ENCODE results near the gene UBR2.
"Not testable (repeated sequence)": the region's sequence is repeated elsewhere in the genome, so short reads cannot be mapped to it uniquely, and the experiment has no call there.

Gene UBR2

GRCh38 chr6:42727627-42728026 lies 163.8 kb downstream of the UBR2 start:
- Histone ChIP-seq H3K9me3 (no peaks in the 10 kb centered on the region), H3K27me3 (no peaks in the 10 kb centered on the region), H3K36me3 (no peaks in the 10 kb centered on the region), H3K4me1 (no peaks in the 10 kb centered on the region), H3K4me3 (ENCODE audit: low read depth, low read length) (no peak overlapping the region)
- no peak for TF ChIP-seq CTCF (IDR thresholded peaks at IDR 0.05; ENCODE audit: low read depth, low read length)
- DNase-seq, result no peak

GRCh38 chr6:42729731-42730130 lies 165.9 kb downstream of the UBR2 start:
- TF ChIP-seq CTCF (IDR thresholded peaks at IDR 0.05; ENCODE audit: low read depth, low read length), result no peak
- DNase-seq, result no peak
- Histone ChIP-seq H3K4me1 (no peaks in the 10 kb centered on the region), H3K27me3 (no peaks in the 10 kb centered on the region), H3K4me3 (ENCODE audit: low read depth, low read length) (no peak overlapping the region), H3K9me3 (no peaks in the 10 kb centered on the region), H3K36me3 (no peaks in the 10 kb centered on the region)

- not testable (repeated sequence) for H3K4me1 ChIP-seq; DNase-seq; H3K36me3 ChIP-seq; H3K27me3 ChIP-seq; H3K9me3 ChIP-seq; H3K4me3 ChIP-seq (ENCODE audit: low read depth, low read length)
These were observed 170.1 kb downstream of the UBR2 start for GRCh38 chr6:42733867-42734481.

- TF ChIP-seq CTCF (IDR thresholded peaks at IDR 0.05; ENCODE audit: low read depth, low read length), result no peak
- H3K9me3 ChIP-seq, result no peaks in the 10 kb centered on the region
- H3K27me3 ChIP-seq, result no peaks in the 10 kb centered on the region
- DNase-seq, result no peak
- H3K4me3 ChIP-seq (ENCODE audit: low read depth, low read length), result no peak overlapping the region
- no peaks in the 10 kb centered on the region for H3K36me3 ChIP-seq
- no peaks in the 10 kb centered on the region for H3K4me1 ChIP-seq
These were observed 172.1 kb downstream of the UBR2 start for GRCh38 chr6:42735976-42736375.

- peaks cover 2% of the 10 kb centered on the region; the same call in 1 of the 2 replicates for H3K36me3 ChIP-seq
- DNase-seq, result no peak
- no peaks in the 10 kb centered on the region for H3K27me3 ChIP-seq
These were observed 176.9 kb downstream of the UBR2 start for GRCh38 chr6:42740725-42741124.

GRCh38 chr6:42742116-42742894 lies 178.5 kb downstream of the UBR2 start:
- TF ChIP-seq CTCF (IDR thresholded peaks at IDR 0.05; ENCODE audit: low read depth, low read length), result no peak
- DNase-seq, result peak; percentile 57
- Histone ChIP-seq H3K4me3 (ENCODE audit: low read depth, low read length) (peak overlapping the region; percentile 5; the same call in 1 of the 2 replicates), H3K4me1 (peaks cover 9% of the 10 kb centered on the region), H3K9me3 (no peaks in the 10 kb centered on the region), H3K36me3 (peaks cover 4% of the 10 kb centered on the region; the same call in 1 of the 2 replicates), H3K27me3 (no peaks in the 10 kb centered on the region)

More at GRCh38 chr6:42740725-42741124, 176.9 kb downstream of the UBR2 start:
- H3K9me3 ChIP-seq, result no peaks in the 10 kb centered on the region
- TF ChIP-seq CTCF (IDR thresholded peaks at IDR 0.05; ENCODE audit: low read depth, low read length), result no peak
- H3K4me3 ChIP-seq (ENCODE audit: low read depth, low read length), result no peak overlapping the region
- peaks cover 9% of the 10 kb centered on the region for H3K4me1 ChIP-seq
